AG20443 (cell line): ENCODE data around the gene CEP128.

ENCODE experiments used
- DNase-seq: peaks from one replicate; pipeline ENCODE4 v3.0.0; 2012; ENCODE audit warnings: low spot score, mixed read lengths

Gene CEP128

DNA sequence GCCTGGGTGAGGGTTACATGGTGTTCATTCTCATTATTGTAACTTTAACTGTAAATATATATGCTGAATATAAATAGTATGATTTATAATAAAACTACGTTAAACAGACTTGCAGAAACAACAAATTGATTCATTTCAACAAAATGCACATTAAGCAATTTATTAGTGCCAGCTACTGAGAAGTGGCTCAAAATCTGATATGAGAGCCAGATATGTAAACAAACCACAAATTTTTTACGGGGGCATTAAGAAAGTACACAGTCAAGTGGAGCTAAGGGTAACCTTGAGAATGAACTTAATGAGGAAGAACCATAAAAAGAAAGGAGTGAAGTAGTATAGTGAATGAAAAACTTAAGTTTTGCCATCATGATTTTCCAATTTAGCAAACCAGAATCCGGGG lies 40.3 kb downstream of the CEP128 start:
- DNase-seq, result no peak

DNA sequence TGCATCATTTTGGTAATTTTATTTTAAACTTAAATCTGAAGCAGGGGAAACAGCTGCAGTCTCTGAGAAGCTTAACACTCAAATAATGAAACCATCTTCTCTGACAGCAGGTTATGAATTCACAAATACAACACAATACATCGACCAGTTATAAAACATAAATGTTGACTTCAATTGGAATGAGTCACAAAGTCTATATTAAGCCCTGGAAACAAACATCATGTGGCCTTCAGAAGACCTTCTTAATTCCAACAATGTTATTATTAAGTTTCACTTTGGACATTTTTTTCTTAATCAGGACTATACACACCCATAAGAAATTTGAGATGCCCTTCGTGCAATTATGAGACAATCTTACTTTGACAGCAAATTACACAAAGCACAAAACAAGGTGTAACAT lies 68.9 kb downstream of the CEP128 start:
- DNase-seq, result no peak

DNA sequence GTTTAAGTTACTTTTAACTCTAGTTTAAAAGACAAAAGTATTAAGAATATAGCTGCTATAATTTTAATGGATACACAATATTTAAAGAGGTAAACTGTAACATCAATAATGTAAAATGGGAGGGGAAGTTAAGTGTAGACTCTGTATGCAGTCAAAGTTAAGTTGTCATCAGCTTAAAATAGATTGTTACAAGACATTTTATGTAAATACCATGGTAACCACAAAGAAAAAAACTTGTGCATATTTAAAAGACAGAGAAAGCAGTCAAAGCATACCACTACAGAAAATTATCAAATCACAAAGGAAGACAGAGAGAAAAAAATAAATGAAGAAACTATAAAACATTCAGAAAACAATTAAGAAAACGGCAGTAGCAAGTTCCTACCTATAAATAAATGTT lies 73.3 kb downstream of the CEP128 start:
- no peak for DNase-seq

DNA sequence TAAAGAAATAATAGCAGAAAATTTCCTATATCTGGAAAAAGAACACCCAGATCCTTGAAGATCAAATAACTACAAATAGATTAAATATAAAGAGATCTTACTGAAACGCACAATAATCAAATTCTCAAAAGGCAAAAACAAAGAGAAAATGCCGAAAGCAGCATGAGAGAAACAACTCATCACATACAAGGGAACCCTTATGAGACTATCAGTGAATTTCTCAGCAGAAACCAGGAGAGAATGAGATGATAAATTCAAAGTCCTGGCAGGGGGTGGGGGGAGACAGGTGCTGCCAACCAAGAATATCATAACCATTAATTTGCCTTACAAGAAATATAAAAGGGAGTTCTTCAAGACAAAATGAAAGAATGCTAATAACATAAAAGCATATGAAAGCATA lies 73.7 kb downstream of the CEP128 start:
- no peak for DNase-seq

DNA sequence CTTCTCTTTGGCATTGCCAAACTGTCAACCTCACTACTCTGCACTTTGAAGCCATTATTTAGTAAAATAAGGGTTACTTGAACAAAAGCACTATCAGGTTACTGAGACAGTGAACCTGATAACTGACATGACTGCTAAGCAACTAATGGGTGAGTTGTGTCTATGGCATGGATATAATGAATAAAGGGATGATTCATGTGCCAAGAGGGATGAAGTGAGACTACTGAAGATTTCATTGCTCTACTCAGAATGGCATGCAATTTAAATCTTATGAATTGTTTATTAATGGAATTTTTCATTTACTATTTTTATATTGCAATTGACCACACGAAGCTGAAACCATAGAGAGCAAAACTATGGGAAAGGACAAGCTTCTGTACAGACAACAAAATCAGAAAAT lies 74.4 kb downstream of the CEP128 start:
- no peak for DNase-seq

DNA sequence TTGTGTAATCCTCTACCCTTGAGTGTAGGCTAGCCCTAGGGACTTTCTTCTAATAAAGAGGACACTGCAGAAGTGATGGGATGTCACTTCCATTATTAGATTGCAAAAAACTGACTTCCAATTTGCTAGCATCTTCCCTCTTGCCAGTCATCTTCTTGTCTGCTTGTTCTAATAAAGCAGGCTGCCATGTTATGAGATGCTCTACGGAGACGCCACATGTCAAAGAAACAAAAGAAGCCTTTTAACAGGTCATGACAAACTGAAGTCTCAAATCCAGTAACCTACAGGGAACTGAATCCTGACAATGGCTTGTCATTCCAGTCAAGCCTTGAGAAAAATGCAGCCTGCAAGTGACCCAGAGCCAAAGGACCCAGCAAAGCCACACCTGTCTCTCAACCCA lies 76.0 kb downstream of the CEP128 start:
- no peak for DNase-seq

GRCh38 chr14:80862983-80863382 lies 78.6 kb downstream of the CEP128 start:
- DNase-seq, result no peak

DNA sequence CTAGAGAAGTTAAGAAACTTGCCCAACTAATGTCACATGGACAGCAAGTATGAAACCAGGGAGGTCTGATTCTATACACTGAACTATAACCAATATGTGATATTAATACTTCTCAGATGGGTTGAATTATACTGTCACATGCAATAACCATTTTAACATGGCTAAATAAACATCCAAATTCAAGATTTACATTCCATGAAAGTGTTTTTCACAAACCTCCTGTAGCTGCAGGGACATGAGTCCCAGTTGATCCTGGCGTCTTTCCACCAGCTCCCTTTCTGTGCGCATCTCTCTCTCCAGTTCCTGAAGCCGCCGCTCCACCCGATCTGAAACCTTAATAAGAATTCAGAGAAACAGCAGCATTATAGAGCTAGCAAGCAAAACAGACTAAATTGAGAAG lies 79.0 kb downstream of the CEP128 start:
- DNase-seq, result no peak

DNA sequence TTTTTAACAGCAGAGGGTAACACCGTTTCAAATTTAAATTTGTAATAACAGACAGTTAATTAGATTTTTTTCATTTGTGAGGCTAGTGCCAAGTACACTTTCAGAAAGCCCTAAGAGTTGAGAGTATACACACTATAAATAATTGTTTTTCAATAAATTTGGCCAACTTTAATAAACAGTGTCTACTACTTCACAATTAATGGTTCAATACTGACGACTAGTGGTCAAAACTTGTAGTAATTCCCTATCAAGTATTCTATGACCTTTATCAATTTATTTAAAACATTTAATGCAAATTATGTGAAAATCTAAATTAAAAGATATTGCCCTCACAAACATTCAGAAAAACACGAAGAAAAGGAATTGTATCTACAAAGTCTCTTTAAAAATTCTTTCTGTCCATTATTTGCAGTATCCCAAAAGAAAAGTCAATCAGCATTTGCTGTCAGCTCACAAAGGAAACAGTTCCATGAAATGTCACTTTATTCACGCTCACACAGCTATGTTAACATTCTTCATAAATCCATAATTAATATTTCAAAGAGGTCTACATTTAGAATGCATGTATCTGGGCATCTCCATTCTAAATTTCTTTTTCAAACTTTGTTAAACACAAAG lies 91.2 kb downstream of the CEP128 start:
- DNase-seq, result peak; percentile 16

DNA sequence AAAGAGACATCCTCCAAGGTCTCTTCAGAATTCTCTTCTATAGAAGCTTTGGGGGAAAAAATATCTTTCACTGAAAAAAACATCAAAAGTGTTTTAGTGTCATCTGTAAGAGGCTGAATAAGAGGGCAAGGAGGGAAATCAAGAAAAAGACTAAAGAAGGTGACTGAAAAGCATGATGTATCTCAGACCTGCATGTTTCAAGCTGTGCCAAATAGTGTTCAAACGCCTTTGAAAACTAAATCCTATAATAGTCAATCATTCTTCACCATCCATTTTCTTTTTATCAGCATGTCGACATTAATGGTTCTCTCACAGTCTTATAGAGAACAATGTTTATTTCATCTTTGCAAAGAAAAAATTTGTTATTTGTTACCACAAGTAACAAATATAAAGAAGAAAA lies 94.5 kb downstream of the CEP128 start:
- no peak for DNase-seq

GRCh38 chr14:80845856-80846255 lies 95.7 kb downstream of the CEP128 start:
- DNase-seq, result no peak

GRCh38 chr14:80844872-80845271 lies 96.7 kb downstream of the CEP128 start:
- DNase-seq, result no peak

- DNase-seq, result no peak
Measured at GRCh38 chr14:80839743-80840142, 101.8 kb downstream of the CEP128 start.

- no peak for DNase-seq
Measured at GRCh38 chr14:80809663-80810062, 131.9 kb downstream of the CEP128 start.

DNA sequence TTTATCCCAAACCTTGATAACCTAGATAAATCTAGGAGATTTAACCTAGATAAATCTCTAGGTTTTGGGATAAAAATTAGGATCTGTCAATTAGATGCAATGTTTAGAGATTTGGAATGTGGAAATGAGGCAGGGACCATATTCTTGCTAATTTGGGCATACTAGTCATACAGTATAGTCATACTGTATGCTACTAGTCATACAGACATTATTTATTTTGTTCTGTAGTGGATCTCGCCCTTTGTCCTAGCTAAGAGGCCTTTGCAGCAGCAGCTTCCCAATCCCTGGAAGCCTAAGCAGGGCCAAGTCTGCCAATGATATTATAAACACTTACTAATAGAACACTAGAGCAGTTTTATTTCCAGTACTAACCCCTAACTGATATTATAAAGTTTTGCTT lies 136.4 kb downstream of the CEP128 start:
- DNase-seq, result peak; percentile 25

- DNase-seq, result no peak
Measured at GRCh38 chr14:80798878-80799277, 142.7 kb downstream of the CEP128 start.

GRCh38 chr14:80798211-80798610 lies 143.3 kb downstream of the CEP128 start:
- no peak for DNase-seq

DNA sequence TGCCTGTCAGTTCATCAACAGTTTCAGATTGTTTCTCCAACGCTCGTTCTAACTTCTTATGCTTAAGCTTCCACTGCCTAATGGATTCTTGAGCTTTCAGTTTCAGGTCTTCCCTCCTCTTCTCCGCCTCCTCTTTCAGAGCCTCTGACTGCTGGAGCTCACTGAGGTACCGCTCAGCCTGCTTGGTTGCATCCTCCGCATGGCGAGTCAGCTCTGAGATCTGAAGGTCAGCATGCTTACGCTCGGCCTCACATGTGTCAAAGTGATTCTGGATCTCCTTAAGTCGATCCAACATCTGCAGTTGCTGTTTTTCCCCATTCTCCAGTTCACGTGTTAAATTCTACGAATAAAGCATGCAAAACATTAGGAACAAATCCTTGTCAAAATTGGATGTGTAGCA lies 148.8 kb downstream of the CEP128 start:
- DNase-seq, result no peak

DNA sequence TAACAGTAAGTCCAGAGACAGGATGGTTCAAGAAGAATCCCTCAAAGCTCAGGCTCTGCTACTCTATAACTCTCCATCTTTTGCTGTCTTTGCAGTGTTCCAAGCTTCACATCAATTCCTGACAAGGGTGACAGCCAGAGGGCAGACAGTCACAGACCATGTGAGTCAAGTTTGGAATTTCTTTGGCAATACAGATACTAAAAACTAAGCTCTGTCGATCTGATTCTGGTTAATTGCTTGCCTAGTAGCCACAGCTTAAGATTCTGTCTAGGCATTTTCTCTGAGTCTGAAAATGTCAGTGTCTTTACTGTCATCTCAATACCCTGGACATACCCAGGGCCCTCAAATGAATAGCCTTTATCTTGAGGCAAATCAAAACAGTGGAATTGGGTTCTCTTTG lies 153.7 kb downstream of the CEP128 start:
- DNase-seq, result peak; percentile 17

DNA sequence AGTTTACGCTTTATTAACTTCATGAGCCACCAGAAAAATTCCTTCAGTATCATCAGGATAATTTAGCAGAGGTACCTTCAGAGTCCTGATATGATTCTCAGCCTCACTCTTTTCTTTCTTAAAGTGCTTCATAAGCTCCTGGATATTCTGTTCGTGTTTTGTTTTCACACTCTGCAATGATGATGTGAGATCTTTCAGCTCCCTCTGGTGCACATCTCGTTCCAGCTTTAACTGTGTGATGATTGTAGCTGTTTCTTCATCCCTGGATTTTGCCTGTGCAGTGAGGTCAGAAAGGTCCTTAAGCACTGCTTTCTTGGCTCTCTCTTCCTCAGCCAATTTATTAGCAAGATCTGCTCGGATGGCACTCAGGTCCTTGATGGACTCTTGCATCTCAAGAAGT lies 156.7 kb downstream of the CEP128 start:
- DNase-seq, result no peak

DNA sequence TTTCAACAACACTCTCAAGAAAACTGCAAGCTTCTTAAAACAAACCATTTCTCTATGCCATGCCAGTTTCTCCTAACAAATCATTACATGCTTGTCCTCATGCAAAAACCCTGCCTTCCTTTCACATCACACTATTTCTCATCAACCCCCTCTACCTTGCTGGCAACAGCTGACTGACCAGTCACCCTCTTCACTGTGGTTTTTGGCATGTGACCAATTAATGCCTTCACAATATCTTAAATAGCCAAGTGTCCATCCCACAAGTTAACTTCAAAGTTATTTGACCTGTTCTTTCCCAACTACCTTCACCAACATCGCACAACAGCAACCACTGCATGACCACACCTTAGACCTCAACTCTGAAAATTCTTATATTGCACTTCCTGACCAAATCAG lies 159.6 kb downstream of the CEP128 start:
- no peak for DNase-seq

DNA sequence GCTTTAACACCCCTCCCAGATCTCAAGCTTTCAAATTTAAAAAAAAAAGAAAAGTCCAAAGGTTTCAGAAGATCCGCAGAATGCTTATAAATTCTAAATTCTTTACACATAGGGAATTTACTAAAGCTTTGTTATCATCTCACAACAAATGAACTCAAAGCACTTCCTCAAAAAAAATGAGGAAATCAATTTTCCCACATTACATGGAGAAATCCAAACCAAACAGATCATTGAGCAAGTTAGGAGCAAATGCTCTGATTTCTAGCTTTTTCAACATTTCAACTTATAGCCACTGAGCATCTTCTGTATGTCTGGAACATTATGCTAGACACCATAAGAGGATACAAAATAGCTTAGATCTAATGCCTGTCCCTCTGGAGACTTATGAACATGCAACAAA lies 161.0 kb downstream of the CEP128 start:
- no peak for DNase-seq

DNA sequence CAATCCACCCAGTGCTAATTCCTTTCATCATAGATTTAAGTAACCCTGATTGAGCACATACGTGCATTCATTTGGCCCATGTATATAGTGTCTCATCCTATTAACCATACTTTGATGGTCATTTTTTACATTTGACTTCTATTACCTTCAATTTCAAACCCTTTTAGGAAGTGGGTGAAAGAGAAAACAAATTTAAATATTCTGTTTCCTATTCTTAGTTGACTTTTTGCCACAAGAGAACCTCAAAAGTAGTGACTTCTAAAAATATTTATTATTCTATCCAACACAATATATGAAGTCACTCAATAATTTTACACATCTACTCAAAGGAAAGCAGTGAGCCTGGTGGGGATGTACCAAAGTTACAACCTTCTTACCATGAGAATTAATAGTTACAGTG lies 164.9 kb downstream of the CEP128 start:
- DNase-seq, result no peak

DNA sequence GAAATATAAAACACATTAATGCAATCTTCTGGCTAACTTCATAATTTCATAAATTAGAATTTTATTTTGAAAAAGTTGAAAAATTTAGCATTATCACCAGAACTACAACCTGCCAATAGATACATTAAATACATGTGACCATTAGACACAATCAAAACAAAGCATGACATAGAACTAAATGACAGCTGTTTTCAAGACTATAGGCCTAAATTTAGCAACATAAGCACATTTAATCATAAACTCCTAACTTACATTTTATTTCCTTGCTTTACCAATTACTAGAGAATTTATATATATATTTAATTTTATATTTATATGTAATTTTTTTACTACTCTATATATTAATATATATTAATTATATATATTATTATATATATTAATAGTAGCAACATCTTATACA lies 165.4 kb downstream of the CEP128 start:
- no peak for DNase-seq

DNA sequence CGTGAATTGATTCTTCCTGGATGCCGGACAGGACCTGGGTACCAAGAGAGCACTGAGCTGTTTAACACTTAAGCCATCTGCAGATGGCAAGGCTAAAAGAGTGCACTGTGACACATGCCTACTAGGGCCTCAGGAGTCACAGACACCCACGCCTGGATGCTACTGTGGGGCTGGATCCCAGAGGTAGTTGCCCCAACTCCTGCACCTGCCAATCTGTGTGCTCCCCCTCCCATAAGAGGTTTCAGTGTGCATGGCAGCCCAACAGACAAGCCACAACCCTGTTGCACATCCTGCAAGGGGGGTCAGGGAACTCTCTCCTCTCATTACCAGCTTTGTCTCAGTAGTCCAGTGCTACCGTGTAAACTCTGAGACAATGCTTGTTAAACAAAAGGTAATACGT lies 169.0 kb downstream of the CEP128 start:
- no peak for DNase-seq
